Brain pericyte (primary cell): ENCODE measurements around the gene CABCOCO1.

Source experiments
- DNase-seq: peaks from one replicate; pipeline ENCODE4 v3.0.0-alpha.2; 2012; ENCODE audit warnings: low read depth, low spot score

Gene CABCOCO1

DNA sequence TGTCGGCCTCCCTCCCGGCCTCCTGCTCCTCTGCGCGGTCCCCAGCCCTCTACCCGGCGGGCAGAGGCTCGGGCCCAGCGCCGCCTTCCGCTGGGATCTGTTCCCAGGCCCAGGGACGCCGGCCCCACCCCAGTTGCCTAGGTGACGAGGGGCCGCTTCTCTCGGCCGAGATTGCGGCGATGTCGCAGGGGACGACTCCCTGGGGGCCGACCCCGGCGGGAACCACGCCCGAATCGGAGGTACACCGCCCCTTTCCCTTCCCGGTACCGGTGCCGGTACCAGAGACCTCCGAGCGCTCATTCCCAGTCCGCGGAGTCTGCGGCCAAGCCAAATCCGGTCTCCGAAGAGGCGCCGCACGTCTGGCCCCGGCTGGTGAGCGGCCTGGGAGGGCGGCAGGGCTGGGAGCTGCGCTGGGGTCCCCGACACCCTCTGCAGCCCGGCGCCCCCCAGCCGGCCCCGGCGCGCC, at the start of gene CABCOCO1:
Gene CABCOCO1 (plus strand): TSS at position 136 of the 466 bp plus-strand sequence. CDS start 44 bp downstream, at position 180.
- no peak for DNase-seq

DNA sequence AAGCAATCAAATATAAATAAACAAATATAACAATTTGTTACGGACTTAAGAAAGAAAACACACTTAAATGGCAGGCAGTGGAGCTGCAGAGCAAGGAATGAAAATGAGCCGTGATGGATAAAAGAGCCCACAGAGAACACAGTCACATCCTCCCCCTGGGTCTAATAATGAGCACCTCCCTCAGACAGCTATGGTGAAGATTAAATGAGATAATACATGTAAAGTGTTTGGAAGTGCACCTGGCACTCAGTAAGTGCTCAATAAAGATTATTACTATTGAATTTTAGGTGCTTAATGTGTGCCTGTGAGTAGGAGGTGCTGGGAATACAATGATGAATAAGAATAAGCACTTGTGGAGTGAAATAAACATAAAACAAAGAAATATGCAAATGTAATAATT, 49.1 kb upstream of the CABCOCO1 start:
- no peak for DNase-seq

- no peak for DNase-seq
Measured at GRCh38 chr10:61616611-61617010, 46.1 kb upstream of the CABCOCO1 start.

- no peak for DNase-seq
Measured at GRCh38 chr10:61617180-61617579, 45.5 kb upstream of the CABCOCO1 start.

DNA sequence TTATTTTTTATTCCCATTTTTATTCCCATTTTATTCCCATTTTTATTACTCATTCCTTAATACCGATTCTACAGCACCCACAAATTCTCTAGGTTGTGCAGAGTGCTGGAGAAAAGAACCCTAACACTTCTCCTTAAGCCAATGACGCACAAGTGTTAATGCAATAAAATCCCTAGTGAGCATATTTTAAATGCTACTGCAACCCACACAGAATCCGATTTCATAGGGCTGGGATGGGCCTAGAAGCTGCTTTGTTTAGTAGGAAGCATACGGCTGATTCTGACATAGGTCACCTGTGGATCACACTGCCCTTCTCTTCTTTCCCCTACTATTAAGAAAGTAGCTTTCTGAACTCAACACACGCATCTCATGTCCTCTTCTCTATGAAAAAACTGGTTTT, 45.1 kb upstream of the CABCOCO1 start:
- no peak for DNase-seq

DNA sequence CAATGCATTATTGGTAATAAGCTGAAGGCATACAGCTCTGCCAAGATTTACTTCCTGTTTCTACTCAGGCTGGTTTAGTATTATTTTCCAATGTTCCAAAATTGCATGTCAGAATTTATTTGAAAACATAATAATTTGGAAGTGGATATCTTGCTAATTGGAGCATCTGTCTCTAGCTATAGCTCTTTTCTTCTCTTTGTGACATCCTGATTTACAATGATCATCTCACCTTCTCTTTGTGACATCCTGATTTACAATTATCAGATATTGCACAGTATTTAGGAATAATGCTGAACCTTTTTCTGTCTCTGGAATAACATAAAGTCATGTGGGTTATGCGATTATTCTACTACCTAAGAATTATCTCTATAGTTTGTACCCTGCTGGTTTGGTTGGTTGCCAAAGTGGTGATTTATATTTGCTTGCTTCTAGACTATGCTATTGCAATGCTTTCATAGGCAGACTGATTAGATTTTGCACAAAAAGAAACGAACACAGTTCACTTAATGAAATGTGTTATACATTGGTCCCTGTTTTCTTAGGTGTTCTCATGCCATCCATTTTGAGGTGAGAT, 44.3 kb upstream of the CABCOCO1 start:
- no peak for DNase-seq

DNA sequence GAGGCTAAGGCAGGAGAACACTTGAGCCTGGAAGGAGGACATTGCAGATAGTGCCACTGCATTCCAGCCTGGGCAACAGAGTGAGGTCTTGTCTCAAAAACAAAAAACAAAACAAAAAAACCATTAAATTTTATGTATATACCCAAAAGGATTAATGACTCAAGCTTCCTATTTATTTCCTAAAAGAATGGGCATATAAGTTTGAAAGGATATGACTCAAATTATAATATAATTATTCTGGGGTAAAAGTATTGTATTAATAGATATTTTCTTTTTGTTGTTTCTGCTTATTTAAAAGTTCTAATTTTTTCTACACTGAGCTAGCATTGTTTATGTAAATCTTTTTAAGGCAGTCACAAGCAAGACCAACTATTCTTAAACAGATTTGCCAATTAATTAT, 42.2 kb upstream of the CABCOCO1 start:
- DNase-seq = no peak

DNA sequence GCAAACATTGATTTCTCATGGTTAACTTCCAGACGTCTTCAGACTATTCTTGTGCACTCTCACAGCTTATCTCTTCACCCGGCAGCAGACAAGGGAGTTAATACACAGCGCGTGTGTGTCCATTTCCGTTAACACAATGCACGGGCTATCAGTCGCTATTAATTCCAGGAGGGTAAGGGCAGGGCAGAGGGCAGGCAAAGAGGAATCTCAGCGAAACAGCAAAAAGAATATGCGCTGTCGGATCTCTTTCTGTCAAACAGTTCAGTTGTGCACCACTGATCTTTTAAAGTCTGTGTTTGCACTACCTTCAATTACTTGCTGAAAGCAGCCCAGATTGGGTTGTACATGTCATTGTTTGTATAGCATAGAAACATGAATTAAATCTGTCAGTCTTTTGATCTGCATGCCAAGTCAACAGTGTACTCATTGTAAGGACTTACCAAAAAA, 41.1 kb upstream of the CABCOCO1 start:
- no peak for DNase-seq

DNA sequence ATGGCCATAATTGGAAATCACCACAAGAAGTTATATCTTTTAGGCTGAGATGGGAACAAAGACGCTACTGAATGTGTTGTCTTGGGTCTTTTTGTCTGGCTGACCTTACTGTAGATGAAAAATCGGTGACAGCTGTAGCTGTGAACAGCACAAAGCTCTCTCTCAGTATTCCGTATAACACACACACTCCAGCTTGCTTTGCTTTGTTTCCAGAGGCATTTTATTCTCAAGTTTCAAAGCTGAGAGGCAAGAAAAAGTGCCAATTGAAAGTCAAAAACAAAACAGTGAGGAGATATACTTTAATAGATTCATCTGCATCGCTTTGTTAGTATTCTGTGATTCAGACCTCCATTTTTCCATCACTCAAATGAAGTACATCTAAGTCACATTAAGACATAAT, 39.6 kb upstream of the CABCOCO1 start:
- DNase-seq = no peak

GRCh38 chr10:61626209-61626608, 36.5 kb upstream of the CABCOCO1 start:
- DNase-seq = no peak

GRCh38 chr10:61627266-61627665, 35.5 kb upstream of the CABCOCO1 start:
- DNase-seq = no peak

GRCh38 chr10:61628151-61628874, 34.4 kb upstream of the CABCOCO1 start:
- no peak for DNase-seq

DNA sequence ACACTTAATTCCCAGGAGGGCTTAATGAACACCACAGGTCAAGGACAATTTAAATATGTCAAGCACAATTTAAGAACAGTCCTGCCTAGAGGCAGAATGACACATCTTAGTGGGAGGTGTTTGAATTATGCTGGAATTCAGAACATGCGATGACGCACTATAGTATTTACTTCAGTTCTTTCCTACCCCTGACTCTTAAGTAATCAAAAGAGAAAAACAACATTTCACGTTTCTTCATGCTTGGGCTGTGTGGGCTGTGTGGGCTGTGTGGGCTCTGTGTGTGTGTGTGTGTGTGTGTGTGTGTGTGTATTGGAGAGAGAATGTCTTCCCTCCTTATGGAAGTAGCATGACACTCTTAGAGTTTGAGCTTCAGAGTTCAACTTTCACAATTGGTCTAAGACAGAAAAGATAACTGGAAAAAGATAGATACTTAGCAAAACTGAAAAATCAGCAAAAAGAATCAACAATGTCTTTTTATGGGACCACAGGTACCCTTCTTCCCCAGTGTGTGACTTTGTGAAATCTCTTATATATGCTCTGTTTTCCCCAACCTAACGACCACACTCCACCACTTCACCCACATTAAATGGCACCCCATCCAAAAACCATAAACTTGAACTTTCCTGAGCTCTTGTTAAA, 33.7 kb upstream of the CABCOCO1 start:
- peak; percentile 27 for DNase-seq

DNA sequence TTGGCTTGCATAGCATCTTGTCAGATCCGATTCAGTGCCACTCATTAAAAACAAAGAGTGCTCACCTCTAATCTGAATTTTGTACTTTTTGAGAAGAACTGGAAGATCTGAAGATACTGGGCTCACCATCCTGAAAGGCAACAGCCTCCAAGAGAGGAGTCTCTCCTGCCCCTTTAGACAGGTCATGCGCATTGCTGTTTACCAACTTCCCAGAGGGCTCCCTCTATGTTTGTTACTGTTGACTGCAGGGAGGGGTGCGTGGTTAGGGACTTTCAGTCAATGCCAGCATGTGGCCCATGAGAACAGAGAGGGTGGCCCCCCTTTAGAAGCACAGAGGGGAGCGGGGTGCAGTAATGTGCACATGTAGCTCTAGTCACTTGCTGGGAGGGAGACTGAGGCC, 33.2 kb upstream of the CABCOCO1 start:
- DNase-seq = no peak

- DNase-seq = no peak
Measured at GRCh38 chr10:61632057-61632670, 30.6 kb upstream of the CABCOCO1 start.

DNA sequence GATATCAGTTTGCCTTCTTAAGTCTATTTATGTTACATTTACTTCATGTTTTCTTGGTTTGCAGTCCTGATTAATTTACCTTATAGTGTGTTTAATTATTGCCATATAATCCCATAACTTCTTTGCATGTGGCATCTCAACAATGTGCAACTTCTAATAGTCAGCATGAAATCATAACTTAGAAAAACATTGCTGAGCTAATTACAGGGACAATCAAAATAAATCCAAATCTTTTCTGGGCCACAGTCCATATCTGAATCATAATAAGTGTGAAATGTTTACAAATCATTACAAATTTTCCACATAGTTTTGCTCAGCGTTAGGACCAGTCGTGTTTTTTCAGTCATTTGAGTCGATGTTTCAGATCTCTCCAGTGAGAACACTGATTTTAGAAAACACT, 29.1 kb upstream of the CABCOCO1 start:
- DNase-seq = no peak

DNA sequence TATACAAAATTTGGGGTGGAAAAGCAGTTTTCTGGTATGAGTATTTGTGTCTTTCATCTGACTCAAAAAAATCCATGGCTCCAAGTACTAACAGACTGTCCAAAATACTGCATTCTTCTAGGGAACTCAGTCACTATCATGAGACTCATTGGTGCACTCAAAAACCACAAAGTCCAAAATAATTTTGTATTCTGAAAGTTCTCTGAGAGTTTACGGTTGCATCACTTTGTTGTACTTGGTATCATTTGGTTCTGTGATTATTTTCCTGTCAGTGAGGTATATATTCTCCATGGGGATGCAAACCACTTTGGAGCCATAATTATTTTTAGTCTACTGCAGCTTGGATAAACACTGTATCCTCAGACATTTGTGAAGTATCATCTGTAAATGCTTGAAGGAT, 28.0 kb upstream of the CABCOCO1 start:
- DNase-seq = no peak

DNA sequence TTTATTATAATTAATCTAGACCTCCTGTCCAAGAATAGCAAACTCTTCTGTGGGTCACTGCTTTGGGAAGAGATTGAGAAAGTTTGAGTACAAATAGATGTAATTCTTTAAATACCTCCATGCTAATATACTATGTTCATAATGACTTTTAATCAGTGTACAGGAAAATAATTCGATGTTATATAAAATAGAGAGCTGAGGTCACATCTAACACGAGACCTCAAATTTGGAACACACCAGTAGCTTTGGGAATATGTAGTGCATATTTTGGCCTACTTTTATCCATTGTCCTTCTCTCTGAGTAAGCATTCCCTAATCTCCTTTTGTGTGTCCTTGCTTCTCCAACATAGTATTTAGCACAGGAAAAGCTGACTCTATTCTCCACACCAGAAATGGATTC, 27.3 kb upstream of the CABCOCO1 start:
- no peak for DNase-seq

- no peak for DNase-seq
Measured at GRCh38 chr10:61635932-61636331, 26.8 kb upstream of the CABCOCO1 start.

DNA sequence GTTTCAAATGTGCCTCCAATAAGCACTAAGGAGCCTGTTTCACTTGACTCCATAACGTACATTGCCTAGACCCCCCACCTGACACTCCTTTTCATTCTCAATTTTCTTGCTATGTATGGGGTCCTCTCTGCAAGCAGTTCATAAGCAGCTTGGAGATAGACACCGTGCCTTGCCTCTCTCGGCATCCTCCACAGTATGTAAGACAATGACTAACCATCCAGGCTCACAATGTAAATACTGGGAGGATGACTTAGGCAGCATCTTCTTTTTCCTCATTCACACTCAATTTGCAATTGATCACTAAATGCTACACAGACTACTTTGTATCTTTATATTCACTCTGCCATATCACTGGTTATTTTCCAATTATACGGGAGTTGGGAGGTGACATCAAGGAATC, 22.8 kb upstream of the CABCOCO1 start:
- no peak for DNase-seq

- DNase-seq = no peak
Measured at GRCh38 chr10:61640856-61641255, 21.9 kb upstream of the CABCOCO1 start.

DNA sequence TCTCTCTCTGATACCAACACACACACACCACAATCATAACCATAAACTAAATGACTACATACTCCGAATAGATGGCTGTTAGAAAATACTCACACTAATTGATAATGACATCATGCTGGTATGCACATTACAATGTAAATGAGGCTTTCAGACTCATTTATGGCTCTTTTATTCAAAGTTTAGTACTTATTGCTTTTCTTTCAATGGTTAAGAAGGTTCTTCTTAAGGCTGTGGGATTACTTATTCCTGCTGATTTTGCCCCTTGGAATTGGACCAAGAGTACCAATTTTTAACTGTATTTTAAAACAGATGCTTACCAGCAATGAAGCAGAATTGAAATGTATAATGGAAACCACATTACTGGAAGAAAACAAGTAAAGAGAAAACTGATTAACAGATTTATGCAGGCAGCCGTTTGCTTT, 20.6 kb upstream of the CABCOCO1 start:
- no peak for DNase-seq
